Ishikawa (cell line): ENCODE results near the gene FAM210A.

ENCODE experiments used
- EGR1 ChIP-seq: IDR thresholded peaks from 2 replicates; pipeline ENCODE4 v1.6.1; 2012
- EP300 ChIP-seq: IDR thresholded peaks from 2 replicates; pipeline ENCODE4 v1.6.1; 2012; ENCODE audit warnings: borderline replicate concordance
- NFIC ChIP-seq: IDR thresholded peaks from 2 replicates; pipeline ENCODE4 v1.6.1; 2012
- RAD21 ChIP-seq: IDR thresholded peaks from 2 replicates; pipeline ENCODE4 v1.6.1; 2012; ENCODE audit warnings: low read depth
- TAF1 ChIP-seq: IDR thresholded peaks from 2 replicates; pipeline ENCODE4 v1.6.1; 2012; ENCODE audit warnings: low read depth, mild to moderate bottlenecking
- YY1 ChIP-seq: IDR thresholded peaks from 2 replicates; pipeline ENCODE4 v1.6.1; 2012; ENCODE audit warnings: low read depth
- ZBTB7A ChIP-seq: IDR thresholded peaks from 2 replicates; pipeline ENCODE4 v1.6.1; 2012; ENCODE audit warnings: low read depth
- TF ChIP-seq, protein P1 (sequence below): IDR thresholded peaks from 2 replicates; pipeline ENCODE4 v1.6.1; 2012; ENCODE audit warnings: low read depth, mild to moderate bottlenecking
- TF ChIP-seq, protein P2 (sequence below): IDR thresholded peaks from 2 replicates; pipeline ENCODE4 v1.6.1; 2012

DNA sequence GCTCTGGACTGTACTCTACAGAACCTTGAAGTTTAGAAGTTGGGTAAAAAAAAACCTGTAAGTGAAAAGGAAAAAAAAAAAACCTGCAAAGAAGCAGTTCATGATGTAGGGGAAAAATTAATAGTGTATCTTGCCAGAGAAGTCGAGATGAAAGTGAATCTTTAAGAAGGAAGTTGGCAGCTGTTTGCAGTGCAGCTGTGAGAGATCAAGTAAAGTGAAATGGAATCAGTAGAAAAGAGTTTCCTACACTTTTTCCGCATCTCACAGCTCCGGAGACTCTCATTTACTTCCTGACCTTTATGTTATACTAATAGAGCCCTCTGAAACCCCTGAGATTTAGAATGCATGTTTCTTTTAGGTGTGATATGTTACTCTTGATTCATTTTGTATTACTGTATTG is 19.3 kb upstream of the FAM210A start:
- no peak for TF ChIP-seq EP300
- no peak for TF ChIP-seq RAD21
- no peak for TF ChIP-seq ZBTB7A
- TF ChIP-seq, protein P1, sequence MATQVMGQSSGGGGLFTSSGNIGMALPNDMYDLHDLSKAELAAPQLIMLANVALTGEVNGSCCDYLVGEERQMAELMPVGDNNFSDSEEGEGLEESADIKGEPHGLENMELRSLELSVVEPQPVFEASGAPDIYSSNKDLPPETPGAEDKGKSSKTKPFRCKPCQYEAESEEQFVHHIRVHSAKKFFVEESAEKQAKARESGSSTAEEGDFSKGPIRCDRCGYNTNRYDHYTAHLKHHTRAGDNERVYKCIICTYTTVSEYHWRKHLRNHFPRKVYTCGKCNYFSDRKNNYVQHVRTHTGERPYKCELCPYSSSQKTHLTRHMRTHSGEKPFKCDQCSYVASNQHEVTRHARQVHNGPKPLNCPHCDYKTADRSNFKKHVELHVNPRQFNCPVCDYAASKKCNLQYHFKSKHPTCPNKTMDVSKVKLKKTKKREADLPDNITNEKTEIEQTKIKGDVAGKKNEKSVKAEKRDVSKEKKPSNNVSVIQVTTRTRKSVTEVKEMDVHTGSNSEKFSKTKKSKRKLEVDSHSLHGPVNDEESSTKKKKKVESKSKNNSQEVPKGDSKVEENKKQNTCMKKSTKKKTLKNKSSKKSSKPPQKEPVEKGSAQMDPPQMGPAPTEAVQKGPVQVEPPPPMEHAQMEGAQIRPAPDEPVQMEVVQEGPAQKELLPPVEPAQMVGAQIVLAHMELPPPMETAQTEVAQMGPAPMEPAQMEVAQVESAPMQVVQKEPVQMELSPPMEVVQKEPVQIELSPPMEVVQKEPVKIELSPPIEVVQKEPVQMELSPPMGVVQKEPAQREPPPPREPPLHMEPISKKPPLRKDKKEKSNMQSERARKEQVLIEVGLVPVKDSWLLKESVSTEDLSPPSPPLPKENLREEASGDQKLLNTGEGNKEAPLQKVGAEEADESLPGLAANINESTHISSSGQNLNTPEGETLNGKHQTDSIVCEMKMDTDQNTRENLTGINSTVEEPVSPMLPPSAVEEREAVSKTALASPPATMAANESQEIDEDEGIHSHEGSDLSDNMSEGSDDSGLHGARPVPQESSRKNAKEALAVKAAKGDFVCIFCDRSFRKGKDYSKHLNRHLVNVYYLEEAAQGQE, result no peak
- no peak for TF ChIP-seq YY1
- TF ChIP-seq, protein P2, sequence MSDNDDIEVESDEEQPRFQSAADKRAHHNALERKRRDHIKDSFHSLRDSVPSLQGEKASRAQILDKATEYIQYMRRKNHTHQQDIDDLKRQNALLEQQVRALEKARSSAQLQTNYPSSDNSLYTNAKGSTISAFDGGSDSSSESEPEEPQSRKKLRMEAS, result no peak
- TF ChIP-seq TAF1, result no peak
- no peak for TF ChIP-seq EGR1
- no peak for TF ChIP-seq NFIC
